Kidney capillary endothelial cell (primary cell): ENCODE measurements around the gene PIP5KL1.

Source experiments
- DNase-seq: peaks from one replicate; pipeline ENCODE4 v3.0.0-alpha.2; 2018; ENCODE audit warnings: low spot score

Gene PIP5KL1

DNA sequence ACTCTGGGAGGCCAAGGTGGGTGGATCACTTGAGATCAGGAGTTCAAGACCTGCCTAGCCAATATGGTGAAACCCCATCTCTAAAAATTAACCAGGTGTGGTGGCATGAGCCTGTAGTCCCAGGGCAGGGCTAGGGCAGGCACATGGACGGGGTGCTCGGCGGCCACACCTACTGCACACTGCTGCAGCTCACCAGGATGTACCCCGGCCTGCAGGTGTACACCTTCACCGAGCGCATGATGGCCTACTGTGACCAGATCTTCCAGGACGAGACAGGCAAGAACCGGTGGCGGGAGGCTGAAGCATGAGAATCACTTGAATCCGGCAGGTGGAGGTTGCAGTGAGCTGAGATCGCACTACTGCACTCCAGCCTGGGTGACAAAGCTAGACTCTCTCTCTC lies 16.9 kb downstream of the PIP5KL1 start:
- DNase-seq: no peak

DNA sequence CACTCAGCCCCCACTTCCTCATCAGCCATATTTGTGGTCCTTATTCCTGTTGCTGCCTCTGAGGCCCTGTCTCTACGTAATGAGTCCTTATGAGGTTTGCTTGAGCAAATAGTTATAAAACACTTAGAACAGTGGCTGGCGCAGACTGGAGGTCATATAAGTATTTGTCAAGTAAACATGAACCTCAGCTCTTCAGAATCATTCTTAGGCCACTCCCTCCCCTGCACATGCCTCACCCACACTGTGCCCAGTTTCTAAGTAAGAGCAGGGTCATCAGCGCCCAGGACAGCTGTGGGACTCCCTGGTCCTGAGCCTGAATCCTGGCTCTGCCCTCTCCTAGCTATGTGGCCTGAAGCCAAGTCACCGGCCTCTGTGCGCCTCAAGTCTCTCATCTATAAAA lies 17.7 kb downstream of the PIP5KL1 start:
- no peak for DNase-seq

DNA sequence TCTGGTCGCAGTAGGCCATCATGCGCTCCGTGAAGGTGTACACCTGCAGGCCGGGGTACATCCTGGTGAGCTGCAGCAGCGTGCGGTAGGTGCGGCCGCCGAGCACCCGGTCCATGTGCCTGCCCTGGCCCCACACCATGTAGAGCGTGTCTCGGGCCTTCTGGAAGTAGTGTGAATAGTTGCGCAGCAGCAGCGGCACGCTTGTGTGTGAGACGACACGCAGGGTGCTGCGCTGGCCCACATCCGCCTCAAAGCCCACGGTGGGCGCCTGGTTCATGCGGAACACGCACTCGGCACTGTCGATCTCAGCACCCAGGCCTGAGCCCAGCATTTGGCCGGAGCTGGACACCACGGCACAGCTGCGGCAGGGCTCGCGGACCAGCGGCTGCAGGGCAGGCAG lies 18.3 kb downstream of the PIP5KL1 start:
- no peak for DNase-seq

DNA sequence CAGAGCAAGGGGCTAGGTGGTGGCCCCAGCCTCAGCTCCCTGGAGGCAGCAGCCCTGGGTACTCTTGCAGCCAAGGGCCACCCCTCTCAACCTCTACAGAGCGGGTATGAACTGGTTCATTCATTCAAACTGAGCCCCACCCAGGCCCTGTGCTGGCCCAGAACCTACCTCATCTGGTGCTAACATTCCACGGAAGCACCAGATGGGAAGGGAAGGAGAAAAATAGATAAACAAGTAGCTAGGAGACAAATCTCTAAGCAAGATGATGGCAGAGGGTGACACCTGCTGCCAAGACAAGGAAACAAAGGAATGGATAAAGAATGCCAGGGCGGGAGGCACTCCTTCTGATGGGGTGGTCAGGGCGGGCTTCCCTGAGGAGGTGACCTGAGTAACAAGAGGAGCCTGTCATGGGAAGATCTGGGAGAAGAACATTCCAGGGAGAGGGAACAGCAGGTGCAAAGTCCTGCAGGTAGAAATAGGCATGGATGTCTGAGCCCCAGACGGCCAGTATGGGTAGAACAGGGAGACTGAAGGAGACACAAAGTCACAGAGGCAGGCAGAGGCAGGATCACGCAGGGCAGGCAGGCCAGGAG lies 19.9 kb downstream of the PIP5KL1 start:
- DNase-seq: no peak

DNA sequence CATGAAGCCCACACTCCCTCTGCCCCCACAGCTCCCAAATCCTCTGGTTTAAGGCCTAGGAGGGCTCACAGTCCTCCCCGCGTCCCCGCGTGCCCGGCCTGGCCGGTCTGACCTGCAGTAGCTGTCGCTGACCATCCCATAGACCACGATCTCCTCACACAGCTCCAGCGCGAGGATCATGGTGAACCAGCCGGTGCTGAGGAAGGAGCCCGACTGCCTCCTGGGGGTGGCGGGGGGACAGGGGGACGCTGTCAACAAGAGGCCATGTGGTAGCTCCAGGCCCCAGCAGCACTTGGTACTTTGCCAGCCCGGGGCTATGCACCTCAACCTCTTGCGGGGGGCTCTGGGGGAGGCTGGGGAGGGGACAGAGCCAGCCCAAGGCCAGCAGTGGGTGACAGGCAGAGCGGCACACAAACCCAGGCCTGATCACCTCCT lies 20.7 kb downstream of the PIP5KL1 start:
- DNase-seq: no peak

DNA sequence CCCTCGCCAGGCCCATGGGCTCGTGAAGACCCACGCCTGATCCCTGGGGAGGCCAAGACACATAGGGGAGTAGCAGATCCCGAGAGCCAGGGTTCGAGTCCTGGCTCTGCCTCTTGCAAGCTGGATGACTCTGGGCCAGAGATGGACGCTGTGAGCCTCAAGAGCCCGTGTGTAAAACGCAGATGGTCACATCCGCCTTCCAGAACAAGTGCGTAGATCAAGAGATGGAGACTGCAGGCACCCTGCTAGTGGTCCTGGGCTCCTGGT lies 22.0 kb downstream of the PIP5KL1 start:
- no peak for DNase-seq

DNA sequence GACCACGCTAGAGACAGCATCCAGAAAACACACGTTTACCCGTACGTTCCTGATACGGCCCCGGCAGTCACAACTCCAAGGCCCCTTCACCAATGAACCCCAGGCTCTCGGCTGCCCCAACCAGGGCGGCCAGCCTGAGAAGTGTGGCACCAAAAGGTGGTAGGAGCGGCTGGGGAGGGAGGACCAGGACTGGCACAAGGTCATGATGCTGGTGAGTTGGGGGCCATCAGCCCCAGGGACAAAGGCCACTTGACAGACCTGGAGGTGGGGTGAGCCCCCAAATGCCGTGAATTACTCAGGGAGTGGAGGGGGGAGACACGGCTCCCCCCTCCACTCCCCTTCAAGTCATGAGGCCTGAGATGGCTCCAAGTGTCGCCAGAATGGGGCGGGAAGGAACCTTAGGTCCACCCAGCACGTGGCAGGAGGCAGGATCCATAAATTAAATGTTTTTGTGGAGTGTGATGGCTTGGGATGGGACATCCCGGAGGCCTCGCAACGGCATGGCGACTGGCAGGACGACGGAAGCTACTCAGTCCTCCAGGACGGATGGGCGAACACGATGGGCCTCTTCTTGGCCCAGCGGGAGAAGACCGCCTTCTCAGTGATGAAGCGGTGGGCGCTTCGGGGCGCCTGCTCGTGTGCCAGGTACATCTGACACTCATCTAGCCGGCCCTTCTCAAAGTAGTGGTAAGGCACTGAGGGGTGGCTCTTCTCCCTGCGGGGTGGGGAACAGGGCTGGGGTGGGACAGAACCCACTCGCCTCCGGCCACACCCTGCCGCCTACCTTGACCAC lies 22.5 kb downstream of the PIP5KL1 start:
- DNase-seq: no peak

DNA sequence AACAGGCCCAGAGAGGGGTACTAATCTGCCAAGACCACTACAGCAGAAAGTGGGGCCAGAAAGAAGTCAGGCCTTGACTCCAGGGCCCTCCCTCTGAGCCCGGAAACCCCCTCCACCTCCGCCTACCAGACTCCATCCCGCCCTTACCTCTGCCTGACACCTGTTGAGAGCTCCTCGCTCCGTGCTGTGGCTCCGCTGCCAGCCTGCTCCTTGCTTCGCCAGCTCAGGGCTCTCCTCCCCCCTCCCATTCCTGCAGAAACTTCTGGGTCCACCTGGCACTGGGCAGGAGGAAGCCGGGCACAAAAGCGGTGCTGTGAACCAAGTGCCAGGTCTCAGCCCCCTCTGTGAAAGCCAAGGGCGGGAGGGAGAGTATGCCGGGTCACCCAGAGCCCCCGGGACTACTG lies 24.8 kb downstream of the PIP5KL1 start:
- no peak for DNase-seq

DNA sequence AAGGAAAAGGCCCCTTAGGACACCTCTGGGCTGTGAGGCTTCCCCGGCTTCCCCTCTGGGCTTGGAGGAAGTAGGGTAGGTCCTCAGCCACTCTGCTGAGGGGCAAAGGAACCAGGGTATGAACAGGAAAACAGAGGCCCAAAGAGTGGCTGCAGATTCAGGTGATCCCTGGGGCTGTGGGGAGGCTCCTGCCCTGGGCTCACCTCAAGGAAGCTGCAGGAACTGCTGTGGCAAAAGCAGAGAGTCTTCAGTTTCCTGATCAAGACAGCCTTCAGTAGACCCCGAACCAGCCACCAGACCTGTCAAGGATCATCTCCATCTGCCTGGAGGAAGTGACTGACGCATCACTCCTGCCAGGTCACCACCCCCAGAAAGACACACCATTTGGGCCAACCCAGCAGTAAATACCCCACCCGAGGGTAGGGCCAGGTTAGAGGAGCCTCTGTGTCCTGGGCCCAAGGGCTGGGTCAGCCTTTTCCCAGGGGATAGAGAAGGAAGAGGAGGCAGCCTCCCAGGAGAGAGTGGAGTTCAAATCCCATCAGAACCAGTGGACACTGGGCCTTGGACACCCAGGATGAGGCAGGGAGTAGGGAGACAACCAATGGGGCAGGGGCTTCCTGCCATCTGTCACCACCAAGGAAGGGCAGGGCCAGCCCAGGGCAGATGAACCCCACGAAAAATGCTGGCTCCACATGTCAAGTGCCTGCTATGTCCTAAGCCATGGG lies 25.4 kb downstream of the PIP5KL1 start:
- DNase-seq: no peak

DNA sequence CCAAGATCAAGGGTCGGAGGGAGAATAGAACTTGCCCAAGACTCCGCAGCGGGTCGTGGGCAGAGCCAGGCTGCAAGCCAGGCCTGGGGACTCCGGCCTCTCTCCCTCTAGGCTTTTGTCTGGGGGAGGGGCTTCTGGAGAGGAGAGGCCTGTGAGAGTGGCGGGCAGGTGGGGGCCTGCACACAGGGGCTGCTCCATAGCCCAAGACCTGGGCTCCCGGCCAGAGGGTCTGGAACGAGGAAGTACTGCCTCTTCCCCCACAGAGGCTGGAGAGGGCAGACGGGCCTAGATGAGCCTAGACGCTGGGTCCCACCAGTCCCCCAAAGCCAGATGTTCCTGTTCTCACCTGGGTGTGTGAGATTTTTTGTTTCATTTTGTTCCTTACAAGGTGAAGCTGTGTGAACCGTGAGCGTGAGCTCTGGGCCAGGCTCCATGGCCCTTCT lies 26.0 kb downstream of the PIP5KL1 start:
- no peak for DNase-seq

DNA sequence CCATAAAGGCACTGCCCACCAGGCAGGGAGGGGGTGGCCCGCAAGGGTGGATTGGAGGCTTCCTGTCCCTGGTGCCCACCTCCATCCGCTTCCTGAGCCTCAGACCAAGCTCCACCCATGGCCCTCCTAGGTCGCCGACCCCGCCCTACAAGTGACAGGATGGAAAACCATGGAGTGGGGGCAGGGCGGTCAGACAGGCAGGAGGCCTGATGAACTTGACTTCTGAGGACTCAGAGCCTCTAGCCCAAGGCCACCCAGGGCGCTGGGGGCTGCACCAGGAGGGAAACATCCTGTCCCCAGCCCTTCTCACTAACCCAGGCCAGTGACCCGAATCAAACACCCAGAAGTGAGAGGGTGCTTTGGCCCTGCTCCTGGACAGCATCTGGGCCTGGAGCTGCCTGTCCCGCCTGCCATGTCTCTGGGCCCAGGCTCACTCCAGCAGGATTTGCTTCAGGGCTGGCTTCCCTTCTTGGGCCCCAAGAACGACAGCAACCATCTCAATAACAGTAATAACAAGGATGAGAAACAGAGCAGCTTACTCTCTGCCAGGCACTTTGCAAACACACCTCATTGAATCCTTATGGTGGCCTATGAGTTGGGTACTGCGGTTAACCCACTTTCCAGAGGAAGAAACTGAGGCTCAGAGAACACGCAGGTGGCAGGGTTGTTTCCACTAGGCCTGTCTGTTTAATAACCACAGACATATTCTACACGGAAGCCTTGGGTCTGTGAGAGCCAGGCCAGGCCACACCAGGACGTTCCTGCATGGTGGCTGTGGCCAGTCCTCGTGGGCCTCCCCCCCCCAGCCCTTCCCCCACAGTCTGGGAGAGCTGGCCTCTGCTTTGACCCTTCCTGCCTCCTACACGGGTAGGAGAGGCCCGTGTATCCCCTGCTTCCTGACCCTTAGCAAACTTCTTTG lies 26.8 kb downstream of the PIP5KL1 start:
- DNase-seq: peak; percentile 88

DNA sequence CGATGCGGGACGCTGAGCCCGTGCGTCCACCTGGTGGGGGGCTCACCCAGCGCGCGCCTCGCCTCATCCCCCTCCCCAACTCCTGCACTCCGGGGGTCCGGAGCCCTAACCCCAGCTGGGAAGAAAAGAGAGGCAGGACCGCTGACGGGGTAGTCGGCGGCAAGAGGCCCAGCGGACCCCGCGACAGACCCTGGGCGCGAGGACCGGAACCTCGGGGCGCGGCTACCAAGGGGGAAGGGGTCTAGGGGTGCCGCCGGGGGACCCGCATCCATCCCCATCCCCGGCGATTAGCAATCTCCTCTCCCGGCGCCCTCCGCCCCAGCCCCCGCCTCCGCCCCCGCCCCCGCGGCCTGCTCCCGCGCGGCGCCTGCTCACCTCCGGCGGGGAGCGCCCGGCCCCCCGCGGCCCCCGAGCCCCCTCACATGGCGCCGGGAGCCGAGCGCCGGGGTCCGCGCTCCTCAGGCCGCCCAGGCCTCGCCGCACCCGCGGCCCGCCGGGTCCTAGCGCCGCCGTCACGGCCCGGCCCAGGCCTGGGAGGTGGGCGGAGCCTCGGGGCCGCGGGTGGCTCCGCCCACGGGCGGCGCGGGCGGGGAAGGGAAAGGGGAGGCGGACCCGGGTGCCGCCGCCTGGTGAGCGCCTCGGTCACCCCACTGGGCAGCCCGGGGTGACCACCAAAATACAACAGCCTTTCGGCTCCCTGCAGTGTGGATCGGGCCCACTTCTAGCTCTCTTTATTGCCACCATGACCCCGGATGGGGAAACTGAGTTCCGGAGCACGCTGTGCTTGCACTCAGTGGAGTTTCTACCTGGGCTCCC lies 31.2 kb downstream of the PIP5KL1 start, which contains the start of gene ST6GALNAC6:
Gene ST6GALNAC6, minus strand, starts transcription at position 476 of the 816 bp plus-strand sequence. CDS start 1,622 bp downstream, outside the sequence.
- DNase-seq: no peak

DNA sequence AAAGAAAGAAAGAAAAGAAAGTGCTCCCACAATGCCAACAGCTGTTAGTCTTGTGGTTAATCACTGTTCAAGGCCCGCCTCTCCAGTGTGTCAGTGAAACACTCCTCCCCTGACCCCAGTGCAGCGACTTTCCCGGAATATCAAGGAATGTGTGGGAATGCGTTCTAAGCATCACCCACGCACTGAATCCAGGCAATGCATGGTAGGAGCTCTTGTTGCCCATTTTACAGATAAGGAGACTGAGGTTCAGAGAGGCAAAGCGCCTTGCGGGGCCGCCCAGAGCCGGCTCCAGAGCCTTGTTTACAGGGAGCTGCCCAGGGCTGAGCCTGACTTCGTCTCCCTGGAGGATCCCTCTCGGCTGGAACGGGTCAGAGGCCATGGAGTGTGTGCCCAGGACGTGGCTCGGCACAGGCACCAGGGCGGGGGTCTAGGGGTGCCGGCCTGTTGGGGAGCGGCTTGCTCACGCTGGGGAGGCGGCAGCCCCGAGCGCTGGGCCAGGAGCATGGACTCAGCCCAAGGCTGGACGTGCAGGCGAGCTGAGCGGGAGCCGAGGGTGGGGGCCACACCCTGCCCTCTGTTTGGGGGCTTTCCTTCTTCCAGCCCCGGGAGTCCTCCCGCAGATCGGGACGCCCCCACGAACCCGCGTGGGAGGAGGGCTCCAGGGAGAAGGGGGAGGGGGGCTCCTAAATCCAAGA lies 32.0 kb downstream of the PIP5KL1 start:
- DNase-seq: no peak

DNA sequence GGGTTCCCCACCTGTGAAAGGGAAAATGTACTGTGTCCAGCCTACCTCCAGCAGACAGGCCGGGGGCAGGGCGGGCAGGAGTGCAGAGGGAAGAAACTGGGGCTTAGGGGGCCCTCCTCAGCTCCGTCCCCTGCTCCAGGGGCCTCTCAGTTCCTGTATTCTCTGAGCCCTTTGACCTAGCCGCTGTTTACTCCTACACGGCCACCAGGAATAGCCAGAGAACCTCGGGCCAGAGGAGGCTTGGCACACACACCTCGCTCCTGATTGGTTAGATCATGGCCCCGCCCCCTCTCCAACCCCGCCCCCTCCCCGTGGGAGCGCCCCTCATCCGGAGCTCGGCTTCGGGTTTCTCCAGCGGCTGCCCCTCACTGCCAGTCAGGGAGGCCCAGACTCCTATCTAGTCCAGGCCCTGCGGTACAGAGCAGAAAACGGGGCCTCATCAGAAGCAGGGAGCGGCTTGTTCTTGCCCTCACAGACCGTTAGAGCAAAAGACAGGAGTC lies 33.3 kb downstream of the PIP5KL1 start:
- DNase-seq: no peak

DNA sequence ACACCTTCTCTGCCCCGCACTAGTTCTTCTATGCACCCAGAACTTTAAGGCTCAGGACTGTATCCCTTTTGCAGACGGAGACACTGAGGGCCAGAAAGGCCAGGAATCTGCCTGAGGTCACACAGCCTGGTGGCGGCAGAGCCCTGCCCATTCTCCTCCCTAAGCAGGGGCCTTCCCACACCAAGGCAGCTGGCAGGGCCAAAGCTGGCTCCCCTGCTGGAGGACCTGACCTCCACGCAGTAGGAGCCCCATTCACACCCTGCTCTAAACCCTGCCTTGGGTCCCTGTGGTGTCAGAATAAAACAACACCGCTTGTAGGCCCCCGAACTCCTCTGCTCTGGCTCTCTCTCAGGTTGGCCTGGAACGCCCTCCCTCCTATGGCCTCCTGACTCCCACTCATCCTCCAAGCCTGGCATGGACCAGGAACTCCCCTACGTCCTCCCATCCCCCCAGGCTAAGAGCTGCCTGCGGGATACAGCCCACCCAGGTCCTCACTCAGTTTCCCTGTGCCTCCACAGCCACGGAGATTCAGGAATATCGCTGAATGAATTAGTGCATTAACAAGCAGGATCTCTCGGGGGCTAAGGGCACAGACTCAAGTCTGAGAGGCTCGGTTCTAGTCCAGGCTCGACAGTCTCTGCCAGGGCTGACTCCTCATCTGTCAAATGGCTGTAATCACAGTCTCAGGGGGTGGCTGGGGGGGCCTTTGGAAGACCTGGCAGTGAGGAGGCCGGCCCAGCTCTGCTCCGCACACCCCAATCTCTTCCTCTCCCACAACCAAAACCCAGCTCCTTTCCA lies 34.0 kb downstream of the PIP5KL1 start:
- DNase-seq: no peak

DNA sequence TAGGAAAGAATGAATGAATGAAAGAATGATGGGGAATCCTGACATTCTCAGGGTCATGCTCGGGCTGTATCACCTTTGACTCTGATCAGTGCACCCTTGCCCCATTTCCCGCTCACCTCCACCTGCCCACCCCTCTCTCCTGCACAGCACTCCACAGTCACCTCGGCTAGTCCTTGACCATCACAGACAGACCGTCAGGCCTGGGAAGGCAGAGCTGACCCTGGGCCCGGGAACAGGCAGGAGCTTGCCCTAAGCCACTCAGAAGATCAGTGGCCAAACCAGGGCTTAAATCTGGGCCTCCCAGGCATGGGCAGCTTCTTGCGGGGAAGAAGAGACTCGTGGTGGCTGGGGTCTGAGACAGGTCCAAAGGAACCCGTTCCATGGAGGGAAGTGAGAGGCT lies 34.8 kb downstream of the PIP5KL1 start:
- DNase-seq: no peak

DNA sequence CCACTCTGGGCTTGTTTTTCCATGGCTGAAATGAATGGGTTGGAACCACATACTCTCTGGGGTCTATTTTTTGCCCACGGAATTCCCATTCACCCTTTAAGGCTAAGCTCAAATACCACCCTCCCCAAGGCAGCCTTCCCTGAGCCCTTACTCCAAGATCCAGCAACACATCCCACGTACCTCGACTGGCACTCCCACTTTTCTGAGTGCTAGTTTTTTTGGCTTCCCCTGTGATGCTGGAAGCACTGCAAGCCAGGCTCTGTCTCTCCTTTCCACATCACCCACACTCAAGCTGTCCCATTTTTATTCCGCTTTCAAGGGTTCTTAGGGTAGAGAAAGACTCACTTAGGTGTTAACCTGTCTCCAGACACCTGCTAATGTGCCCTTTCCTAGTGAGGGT lies 37.2 kb downstream of the PIP5KL1 start:
- DNase-seq: no peak

DNA sequence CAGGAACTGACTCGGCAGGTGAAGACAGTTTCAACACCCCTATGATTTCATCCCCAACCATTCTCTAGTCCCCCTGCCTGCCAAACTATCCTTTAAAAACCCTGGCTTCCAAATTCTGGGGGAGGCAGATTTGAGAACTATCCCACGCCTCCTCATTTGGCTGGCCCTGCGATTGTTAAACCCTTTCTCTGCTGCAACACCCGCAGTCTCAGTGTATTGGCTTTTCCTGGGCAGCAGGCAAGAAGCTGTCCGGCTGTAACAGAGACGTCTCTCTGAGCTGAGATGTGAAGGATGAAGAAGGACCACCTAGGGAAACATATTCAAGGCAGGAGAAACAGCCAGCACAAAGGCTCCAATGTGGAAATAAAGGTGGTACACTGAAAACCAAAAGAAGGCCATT lies 37.7 kb downstream of the PIP5KL1 start:
- DNase-seq: no peak

DNA sequence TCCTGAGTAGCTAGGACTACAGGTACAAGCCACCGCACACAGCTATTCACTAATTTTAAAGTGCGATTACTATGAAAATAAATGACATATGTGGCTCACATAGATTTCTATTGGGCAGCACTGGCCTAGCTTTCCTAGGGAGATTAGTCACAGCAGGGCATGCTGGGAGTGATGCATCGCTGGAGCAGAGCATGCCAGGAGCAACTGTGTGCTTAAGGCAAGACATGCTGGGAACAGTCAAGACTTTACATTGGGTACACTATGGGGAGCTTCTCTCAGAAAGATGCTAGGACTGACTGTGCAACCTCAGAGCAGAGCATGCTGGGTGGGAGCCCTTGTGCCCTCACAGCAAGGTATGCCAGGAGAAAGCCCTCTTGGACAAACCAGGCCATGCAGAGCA lies 40.5 kb downstream of the PIP5KL1 start:
- no peak for DNase-seq

DNA sequence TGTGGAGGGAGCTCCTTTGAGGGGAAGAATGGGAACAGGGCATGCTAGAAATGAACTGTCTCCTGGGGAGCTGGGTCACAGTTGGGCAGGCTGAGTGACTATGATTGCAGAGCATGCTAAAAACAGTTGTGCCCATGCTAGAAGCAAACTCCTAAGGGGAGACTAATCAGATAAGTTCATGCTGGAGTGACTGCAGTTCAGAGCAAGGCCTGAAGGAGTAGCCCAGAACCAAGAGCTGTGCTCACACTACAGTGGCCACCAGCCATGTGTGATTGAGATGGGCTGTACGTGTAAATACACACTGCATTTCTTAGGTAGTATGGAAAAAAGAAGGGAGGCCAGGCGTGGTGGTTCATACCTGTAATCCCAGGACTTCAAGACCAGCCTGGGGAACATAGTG lies 42.8 kb downstream of the PIP5KL1 start:
- DNase-seq: no peak
